IPS DF 6.9 (cell line): ENCODE data around the gene KLHL2.

Experiments used
- DNase-seq: peaks from one replicate; pipeline ENCODE4 v3.0.0-alpha.2; 2013; ENCODE audit warnings: low read depth, low spot score
- H3K27ac ChIP-seq: one replicate; pipeline ENCODE4 v1.5.1; 2013; ENCODE audit warnings: low read length, control low read depth
- H3K27me3 ChIP-seq: 2 replicates; pipeline ENCODE4 v1.6.1; 2013; ENCODE audit warnings: mild to moderate bottlenecking, low read length; ENCODE audit not compliant: control insufficient read depth, insufficient read depth
- H3K36me3 ChIP-seq: 2 replicates; pipeline ENCODE4 v1.6.1; 2013; ENCODE audit warnings: low read length; ENCODE audit not compliant: control insufficient read depth, insufficient read depth
- H3K4me1 ChIP-seq: 2 replicates; pipeline ENCODE4 v1.6.1; 2013; ENCODE audit warnings: low read length; ENCODE audit not compliant: control insufficient read depth, insufficient read depth
- H3K4me3 ChIP-seq: 2 replicates; pipeline ENCODE4 v1.5.1; 2013; ENCODE audit warnings: mild to moderate bottlenecking, low read length
- H3K9me3 ChIP-seq: 2 replicates; pipeline ENCODE4 v1.6.1; 2013; ENCODE audit warnings: low read length, inconsistent platforms; ENCODE audit not compliant: control insufficient read depth, insufficient read depth
- WGBS: extraction: QIAGEN DNeasy Blood & Tissue Kit; methylation state at CpG from one replicate; pipeline ENCODE4 v1.1.7; 2013; ENCODE audit warnings: mixed read lengths, missing lambda C conversion rate; ENCODE audit not compliant: insufficient read length, insufficient coverage; 5-methylcytosine and 5-hydroxymethylcytosine counted together

KLHL2 gene

DNA sequence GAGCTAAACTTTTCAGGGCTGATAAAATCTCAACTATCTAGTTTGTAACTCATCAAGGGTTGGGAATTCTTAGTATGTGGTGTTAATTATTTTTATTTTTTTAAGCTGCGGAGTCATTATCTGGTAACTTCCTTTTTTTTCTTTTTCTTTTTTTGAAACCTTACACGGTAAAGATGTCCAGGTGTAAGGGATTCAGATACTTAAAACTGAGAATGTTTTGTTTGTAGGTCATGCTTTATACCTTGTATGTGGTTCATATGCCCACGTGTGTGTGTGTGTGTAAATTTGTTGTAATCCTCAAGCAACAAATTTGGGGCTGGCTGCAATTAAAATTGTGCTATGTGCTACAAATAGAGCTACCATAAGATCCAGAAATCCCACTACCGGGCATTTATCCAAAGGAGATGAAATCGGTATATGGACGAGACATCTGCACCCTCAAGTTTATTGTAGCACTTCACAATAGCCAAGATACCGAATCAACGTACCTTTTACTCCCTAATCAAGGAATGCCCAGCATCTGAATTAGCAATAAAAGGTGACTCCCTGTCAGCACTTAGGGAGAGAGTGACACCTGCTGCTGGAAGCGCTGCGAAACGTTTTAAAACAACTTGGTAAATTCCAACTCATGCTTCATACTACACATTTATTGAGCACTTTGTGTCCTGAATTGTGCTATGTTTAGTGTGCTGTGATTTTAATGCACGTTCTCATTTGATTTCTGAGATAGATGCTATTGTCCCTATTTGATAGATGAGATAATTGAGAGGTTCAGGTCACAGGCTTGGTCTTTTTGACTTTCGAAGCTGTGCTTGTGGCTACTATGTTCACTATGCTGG, 136.2 kb downstream of the KLHL2 start:
- H3K4me1 ChIP-seq, result no peaks in the 10 kb centered on the region
- no peaks in the 10 kb centered on the region for H3K9me3 ChIP-seq
- H3K36me3 ChIP-seq, result peaks cover 5% of the 10 kb centered on the region; the same call in 1 of the 2 replicates
- DNase-seq, result no peak
- WGBS, result no CpG with 5 or more reads among the region's 13 CpGs
- H3K4me3 ChIP-seq, result no peak overlapping the region
- H3K27ac ChIP-seq, result no peak overlapping the region
- H3K27me3 ChIP-seq, result no peaks in the 10 kb centered on the region

DNA sequence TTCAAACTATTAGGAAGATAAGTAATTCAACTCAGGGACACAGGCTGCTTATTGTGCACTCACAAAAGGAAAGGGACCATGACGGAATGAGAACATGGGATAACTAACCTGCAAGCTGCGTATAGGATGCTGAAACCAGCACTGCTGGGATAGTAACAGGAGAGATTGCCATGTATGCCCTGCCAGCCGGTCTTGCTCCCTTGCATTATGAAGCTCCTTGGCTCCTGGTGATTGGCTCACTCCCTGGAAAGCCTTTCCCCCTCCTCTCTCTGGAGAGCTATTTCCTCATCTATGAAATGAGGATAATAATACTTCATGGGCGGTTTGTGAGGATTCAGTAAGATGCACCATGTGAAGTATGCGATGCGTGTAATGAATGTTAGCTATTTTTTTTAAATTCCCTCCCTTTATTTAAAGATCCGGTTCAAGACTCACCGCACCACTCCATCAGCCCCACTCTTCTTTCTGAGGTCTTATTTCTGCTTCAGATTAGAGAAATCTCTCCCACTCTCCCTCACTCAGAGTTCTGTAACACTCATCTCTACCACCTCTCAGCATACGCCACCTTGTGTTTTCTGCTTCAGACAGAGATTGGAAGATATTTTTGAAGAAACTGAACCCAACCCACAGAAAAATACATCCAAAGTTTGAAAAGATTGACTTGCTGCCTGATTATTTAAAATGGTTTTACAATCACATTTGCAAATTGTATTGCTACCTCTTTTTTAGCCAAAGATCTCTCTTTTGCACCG, 138.5 kb downstream of the KLHL2 start:
- Histone ChIP-seq H3K4me3 (no peak overlapping the region), H3K27me3 (no peaks in the 10 kb centered on the region), H3K4me1 (no peaks in the 10 kb centered on the region), H3K9me3 (no peaks in the 10 kb centered on the region), H3K36me3 (no peaks in the 10 kb centered on the region), H3K27ac (no peak overlapping the region)
- DNase-seq, result no peak
- WGBS, result no CpG with 5 or more reads among the region's 10 CpGs

DNA sequence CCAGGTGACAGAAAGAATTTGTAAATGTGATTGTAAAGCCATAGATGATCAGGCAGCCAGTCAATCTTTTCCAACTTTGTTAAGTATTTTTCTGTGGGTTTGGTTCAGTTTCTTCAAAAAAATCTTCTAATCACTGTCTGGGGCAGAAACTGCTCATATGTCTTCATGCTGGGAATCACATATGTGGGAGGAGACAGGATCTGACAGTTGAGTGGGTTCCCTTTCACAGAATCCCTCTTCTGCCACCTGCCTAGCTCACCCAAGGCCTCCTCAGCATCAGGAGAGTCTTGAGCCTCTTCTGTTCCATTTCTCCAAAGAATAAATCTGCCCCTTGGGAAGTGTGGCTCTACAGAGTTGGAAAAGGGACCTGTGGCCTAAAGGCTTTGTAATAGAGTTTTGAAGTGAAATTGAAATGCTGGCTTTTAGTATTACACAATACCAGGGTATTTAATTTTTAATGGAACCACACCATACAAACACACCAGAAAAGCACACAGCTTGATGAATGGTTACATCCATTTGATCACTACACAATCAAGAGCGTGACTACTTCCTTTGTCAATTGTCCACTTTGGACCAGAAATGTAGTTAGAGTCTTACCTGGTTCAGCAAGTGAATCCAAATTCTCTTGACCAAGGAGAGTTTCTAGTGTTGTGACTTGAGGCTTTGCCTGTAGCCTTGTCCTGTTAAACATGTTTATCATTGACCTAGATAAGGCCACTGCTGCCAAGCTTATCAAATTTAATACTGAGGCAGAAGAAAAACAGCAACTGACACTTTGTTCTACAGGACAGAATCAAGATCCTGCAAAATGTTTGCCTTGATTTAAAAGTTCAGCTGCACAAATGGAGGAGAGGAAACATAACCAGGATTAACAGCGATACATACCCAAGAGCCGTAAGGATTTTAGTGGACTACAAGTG, 140.5 kb downstream of the KLHL2 start:
- Histone ChIP-seq H3K36me3 (no peaks in the 10 kb centered on the region), H3K9me3 (no peaks in the 10 kb centered on the region), H3K4me1 (no peaks in the 10 kb centered on the region), H3K27me3 (no peaks in the 10 kb centered on the region), H3K4me3 (no peak overlapping the region), H3K27ac (no peak overlapping the region)
- WGBS, result no CpG with 5 or more reads among the region's 3 CpGs
- no peak for DNase-seq

DNA sequence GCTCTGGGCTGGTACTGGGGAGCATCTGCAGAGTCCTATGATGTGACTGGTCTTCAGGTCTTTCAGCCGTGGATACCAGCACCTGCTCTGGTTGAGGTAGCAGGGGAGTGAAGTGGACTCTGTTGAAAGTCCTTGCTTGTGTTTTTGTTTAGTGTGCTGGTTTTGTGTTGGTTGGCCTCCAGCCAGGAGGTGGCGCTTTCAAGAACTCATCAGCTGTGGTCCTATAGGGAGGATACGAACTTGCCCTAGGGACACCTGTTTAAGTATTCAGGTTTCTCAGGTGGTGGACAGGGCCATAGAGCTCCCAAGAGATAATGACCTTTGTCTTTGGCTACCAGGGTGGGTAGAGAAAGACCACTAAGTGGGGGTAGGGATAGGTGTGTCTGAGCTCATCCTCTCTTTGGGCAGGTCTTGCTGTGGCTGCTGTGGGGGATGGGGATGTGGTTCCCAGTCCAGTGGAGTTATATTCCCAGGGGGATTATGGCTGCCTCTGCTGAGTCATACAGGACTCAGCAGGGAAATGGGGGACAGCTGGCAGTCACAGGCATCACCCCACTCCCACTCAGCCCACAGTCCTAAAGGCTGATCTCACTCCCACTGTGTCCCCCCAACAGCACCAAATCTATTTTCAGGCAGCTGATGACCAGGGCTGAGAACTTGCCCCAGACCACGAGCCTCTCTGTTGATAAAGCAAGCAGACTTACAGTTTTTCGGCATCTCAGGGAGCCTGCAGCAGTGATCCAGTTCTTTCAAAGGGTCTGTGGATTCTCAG, 144.2 kb downstream of the KLHL2 start:
- no peak overlapping the region for H3K27ac ChIP-seq
- no peaks in the 10 kb centered on the region for H3K4me1 ChIP-seq
- no peaks in the 10 kb centered on the region for H3K9me3 ChIP-seq
- WGBS, result no CpG with 5 or more reads among the region's 5 CpGs
- no peaks in the 10 kb centered on the region for H3K36me3 ChIP-seq
- no peaks in the 10 kb centered on the region for H3K27me3 ChIP-seq
- H3K4me3 ChIP-seq, result no peak overlapping the region
- no peak for DNase-seq

DNA sequence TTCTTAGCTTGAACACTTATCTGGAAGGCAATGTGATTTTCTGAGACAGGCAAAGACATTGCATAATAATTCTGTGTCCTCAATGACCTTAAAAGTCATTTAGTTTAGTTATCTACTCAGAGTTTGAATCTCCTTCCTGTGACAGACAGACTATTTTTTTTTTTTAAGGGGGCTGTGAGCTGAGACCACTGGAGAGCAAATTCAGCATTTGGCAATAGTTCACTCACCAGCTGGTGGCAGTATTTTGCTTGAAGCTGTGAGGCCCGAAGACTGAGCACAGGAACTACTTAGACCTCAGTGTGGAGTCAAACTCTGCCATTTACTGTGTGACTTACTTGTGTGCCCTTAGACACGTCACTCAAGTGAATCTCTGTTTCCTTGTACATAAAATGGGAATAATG, 148.5 kb downstream of the KLHL2 start:
- no peaks in the 10 kb centered on the region for H3K36me3 ChIP-seq
- no peak overlapping the region for H3K4me3 ChIP-seq
- no peak for DNase-seq
- no CpG with 5 or more reads among the region's 2 CpGs for WGBS
- no peak overlapping the region for H3K27ac ChIP-seq
- no peaks in the 10 kb centered on the region for H3K27me3 ChIP-seq
- H3K4me1 ChIP-seq, result no peaks in the 10 kb centered on the region
- no peaks in the 10 kb centered on the region for H3K9me3 ChIP-seq

DNA sequence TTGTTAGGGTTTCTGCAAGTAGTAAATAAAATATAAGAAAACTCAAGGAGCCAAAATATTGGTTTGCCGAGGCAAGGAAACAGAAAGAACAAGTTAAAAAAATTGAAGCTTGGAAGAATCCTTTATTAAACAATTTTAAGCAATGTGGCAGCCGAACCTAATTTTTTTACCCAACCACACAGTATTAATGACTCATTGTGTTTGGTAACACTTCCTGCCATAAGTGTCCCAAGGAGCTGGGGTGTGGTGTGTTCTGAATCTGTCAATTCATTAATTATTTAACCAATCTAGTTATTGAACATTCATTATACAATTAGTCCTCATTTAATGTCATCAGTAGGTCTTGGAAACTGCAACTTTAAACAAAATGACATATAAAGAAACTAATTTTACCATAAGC, 152.1 kb downstream of the KLHL2 start:
- no peak for DNase-seq
- WGBS, result no CpG with 5 or more reads among the region's 2 CpGs
- H3K27ac ChIP-seq, result no peak overlapping the region
- H3K9me3 ChIP-seq, result no peaks in the 10 kb centered on the region
- H3K27me3 ChIP-seq, result no peaks in the 10 kb centered on the region
- no peaks in the 10 kb centered on the region for H3K4me1 ChIP-seq
- no peak overlapping the region for H3K4me3 ChIP-seq
- H3K36me3 ChIP-seq, result no peaks in the 10 kb centered on the region

DNA sequence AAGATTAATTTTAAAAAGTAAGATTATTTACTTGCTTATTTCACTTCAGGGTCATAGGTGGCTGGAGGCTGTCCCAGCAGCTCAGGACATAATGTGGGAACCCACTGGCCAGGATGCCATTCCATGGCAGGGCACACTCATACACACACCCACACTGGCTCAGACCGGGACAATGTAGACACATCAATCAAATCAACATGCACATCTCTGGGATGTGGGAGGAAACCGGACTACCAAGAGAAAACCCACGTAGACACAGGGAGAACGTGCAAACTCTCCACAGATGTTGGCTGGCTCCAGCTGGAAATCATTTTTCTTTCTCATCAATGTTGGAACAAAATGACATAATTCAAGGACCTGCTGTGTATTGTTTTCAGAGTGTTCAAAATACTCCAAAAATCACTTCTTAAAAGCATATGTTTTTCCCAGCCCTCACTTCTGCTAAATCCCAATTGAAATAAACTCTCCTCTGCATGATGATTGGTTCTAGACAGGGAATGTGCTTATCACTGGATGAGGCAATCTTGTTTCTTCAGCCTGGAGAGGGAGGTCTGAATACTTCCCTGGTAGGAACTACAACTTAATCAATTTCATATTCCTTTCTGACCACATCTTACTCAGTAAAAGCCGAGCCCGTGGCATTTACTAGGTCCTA, 152.8 kb downstream of the KLHL2 start:
- Histone ChIP-seq H3K9me3 (no peaks in the 10 kb centered on the region), H3K27ac (no peak overlapping the region), H3K4me3 (no peak overlapping the region), H3K27me3 (no peaks in the 10 kb centered on the region), H3K4me1 (no peaks in the 10 kb centered on the region), H3K36me3 (no peaks in the 10 kb centered on the region)
- DNase-seq, result no peak
- WGBS, result no CpG with 5 or more reads among the region's 6 CpGs

DNA sequence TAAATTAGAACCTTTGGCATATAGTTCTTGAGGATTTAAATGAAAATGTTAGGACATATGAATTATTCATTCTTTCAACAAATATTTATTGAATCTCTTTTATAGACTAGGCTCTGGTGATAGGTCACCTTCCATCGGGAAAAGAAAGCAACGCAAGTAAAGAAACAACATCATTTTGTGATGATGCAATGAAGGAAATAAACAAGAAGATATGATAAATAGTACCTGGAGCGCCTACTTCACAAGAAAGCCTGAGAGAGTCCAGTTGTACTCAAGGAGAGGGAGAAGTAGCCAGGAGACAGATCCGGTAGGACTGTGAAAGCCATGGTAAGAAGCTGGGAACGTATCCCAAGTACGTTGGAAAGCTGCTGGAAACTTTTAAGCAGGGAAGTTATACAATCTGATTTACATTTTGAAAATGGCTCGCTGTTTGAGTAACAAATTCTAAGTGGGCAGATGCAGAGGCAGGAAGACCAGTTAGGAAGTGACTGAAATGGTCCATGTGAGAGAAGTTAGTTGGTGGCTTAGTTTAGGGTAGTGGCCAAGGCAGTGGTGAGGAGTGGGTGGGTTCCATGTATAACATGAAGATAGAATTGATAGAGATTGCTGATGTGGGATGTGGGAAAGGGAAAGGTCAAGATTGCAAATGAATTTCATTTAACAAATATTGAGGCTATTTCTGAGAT, 153.8 kb downstream of the KLHL2 start:
- H3K36me3 ChIP-seq, result no peaks in the 10 kb centered on the region
- no peak overlapping the region for H3K27ac ChIP-seq
- WGBS, result no CpG with 5 or more reads among the region's 7 CpGs
- no peak overlapping the region for H3K4me3 ChIP-seq
- H3K9me3 ChIP-seq, result no peaks in the 10 kb centered on the region
- no peaks in the 10 kb centered on the region for H3K27me3 ChIP-seq
- no peaks in the 10 kb centered on the region for H3K4me1 ChIP-seq
- DNase-seq, result no peak

DNA sequence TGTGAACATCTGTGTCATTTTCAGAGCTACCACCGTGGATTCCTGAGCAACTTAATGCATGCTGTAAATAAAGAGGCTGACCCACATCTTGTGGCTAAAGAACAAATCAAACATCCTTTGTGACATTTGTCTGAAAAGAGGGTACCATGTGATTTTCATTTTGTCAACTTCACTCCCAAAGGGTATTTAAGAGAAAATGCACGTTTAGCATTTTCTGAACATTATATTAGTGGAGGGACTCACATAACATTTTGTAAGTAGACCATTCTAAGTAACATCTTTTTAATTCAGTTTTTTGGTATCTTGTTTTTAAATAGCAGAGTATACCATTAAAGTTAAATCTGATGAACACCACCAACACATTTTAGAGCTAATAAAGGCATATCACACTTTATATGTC, 154.4 kb downstream of the KLHL2 start:
- H3K9me3 ChIP-seq, result no peaks in the 10 kb centered on the region
- WGBS, result no CpG with 5 or more reads among the region's 2 CpGs
- no peaks in the 10 kb centered on the region for H3K36me3 ChIP-seq
- no peaks in the 10 kb centered on the region for H3K4me1 ChIP-seq
- no peaks in the 10 kb centered on the region for H3K27me3 ChIP-seq
- no peak for DNase-seq
- no peak overlapping the region for H3K27ac ChIP-seq
- H3K4me3 ChIP-seq, result no peak overlapping the region
